SU-DHL-6 (cell line): Measurements from ENCODE around the gene ETV6.

ENCODE experiments used
- CTCF ChIP-seq: fragments of 200-600 bp; sonication (generic); IDR thresholded peaks from one replicate; pipeline ENCODE4 v1.5.1; 2017; ENCODE audit warnings: antibody characterized with exemption, mild to moderate bottlenecking, low read length, moderate library complexity; ENCODE audit not compliant: insufficient read depth, poor library complexity, severe bottlenecking
- EZH2phosphoT487 ChIP-seq: fragments of 200-600 bp; sonication (generic), shearing (Covaris generic); conservative IDR thresholded peaks from 2 replicates; pipeline ENCODE4 v1.6.1; 2018; ENCODE audit warnings: mild to moderate bottlenecking, antibody characterized with exemption, low read length, moderate library complexity, mixed read lengths

DNA sequence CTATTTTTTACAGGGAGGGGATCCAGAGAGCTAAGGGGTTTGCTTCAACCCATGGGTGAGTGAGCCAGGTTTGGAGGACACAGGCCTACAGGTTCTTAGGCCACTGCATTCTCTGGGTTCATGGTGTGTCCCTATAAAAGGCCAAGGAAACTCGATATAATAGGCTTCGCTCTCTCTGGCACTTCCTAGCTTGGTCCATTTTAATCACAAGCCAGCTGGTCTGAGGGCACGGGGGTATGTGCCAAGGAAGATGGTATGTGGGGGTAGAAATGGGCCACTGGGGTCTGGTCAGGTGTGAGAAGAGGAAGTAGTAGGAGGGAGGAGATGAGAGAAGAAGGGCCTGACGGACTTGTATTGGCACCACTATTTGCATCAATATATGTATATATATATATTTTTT, 4.9 kb downstream of the ETV6 start:
- TF ChIP-seq CTCF (no peak), EZH2phosphoT487 (no peak)
